HepG2 (cell line): ENCODE measurements around the gene TBXAS1. TPM values are rescaled to one million over a fixed set of nuclear protein-coding genes. Genes with fewer than 3 reads are reported as not detected.

Source experiments
- AGO1 ChIP-seq: fragments of 200-400 bp; formaldehyde crosslinking; IDR thresholded peaks from 2 replicates; pipeline ENCODE4 v1.6.1; 2017; ENCODE audit warnings: mild to moderate bottlenecking, low read depth, low read length, moderate library complexity; ENCODE audit not compliant: poor library complexity, severe bottlenecking
- ASH2L ChIP-seq: fragments of 300-600, 200-600 bp; sonication (generic); IDR thresholded peaks from 2 replicates; pipeline ENCODE4 v1.7.0; 2017; ENCODE audit warnings: low read depth, mild to moderate bottlenecking, moderate library complexity, mixed read lengths, low read length; ENCODE audit not compliant: insufficient read length
- ATF1 ChIP-seq: IDR thresholded peaks from 2 replicates; pipeline ENCODE4 v1.6.1; 2016; ENCODE audit warnings: mild to moderate bottlenecking, control low read depth
- BHLHE40 ChIP-seq: IDR thresholded peaks from 2 replicates; pipeline ENCODE4 v1.6.1; 2011; ENCODE audit warnings: low read length, improper control_type of control experiment
- CBX5 ChIP-seq: sonication (generic); formaldehyde crosslinking; IDR thresholded peaks from 2 replicates; pipeline ENCODE4 v1.4.0; 2020; ENCODE audit warnings: missing genetic modification reagents, borderline replicate concordance
- KDM4B ChIP-seq: sonication (generic); formaldehyde crosslinking; IDR thresholded peaks from 2 replicates; pipeline ENCODE4 v1.4.0; 2020; ENCODE audit warnings: missing genetic modification reagents
- MED8 ChIP-seq: sonication (generic); formaldehyde crosslinking; IDR thresholded peaks from 2 replicates; pipeline ENCODE4 v1.8.1; 2023; ENCODE audit warnings: mild to moderate bottlenecking, missing genetic modification reagents; ENCODE audit not compliant: insufficient replicate concordance
- MTA3 ChIP-seq: sonication (generic); formaldehyde crosslinking; IDR thresholded peaks from 2 replicates; pipeline ENCODE4 v1.4.0; 2020; ENCODE audit warnings: missing genetic modification reagents
- PLRG1 ChIP-seq: fragments of 450-650 bp; conservative IDR thresholded peaks from 2 replicates; pipeline ENCODE4 v1.6.1; 2016
- SRSF4 ChIP-seq: fragments of 200-400 bp; formaldehyde crosslinking; IDR thresholded peaks from one replicate; pipeline ENCODE4 v1.6.1; 2018; ENCODE audit warnings: mild to moderate bottlenecking, low read depth, low read length, moderate library complexity; ENCODE audit not compliant: poor library complexity, severe bottlenecking
- STAT6 ChIP-seq: sonication (generic); formaldehyde crosslinking; IDR thresholded peaks from 2 replicates; pipeline ENCODE4 v1.4.0; 2020; ENCODE audit warnings: missing genetic modification reagents, mild to moderate bottlenecking, borderline replicate concordance
- ZIK1 ChIP-seq: sonication (generic); formaldehyde crosslinking; IDR thresholded peaks from 2 replicates; pipeline ENCODE4 v1.5.0; 2020; ENCODE audit warnings: mild to moderate bottlenecking, low read depth, missing genetic modification reagents, borderline replicate concordance
- ZNF512 ChIP-seq: sonication (generic); formaldehyde crosslinking; IDR thresholded peaks from 2 replicates; pipeline ENCODE4 v1.4.0; 2020; ENCODE audit warnings: mild to moderate bottlenecking, missing genetic modification reagents
- ZNF558 ChIP-seq: sonication (generic); formaldehyde crosslinking; IDR thresholded peaks from 2 replicates; pipeline ENCODE4 v1.9.0; 2022; ENCODE audit warnings: mild to moderate bottlenecking, missing genetic modification reagents, borderline replicate concordance
- ZNF704 ChIP-seq: sonication (generic); formaldehyde crosslinking; IDR thresholded peaks from 2 replicates; pipeline ENCODE4 v1.8.1; 2023; ENCODE audit warnings: mild to moderate bottlenecking, inconsistent platforms, moderate library complexity, missing genetic modification reagents, borderline replicate concordance
- ZNF740 ChIP-seq: sonication (generic); formaldehyde crosslinking; IDR thresholded peaks from 2 replicates; pipeline ENCODE4 v1.4.0; 2020; ENCODE audit warnings: missing genetic modification reagents
- ZNF800 ChIP-seq: sonication (generic); formaldehyde crosslinking; IDR thresholded peaks from 2 replicates; pipeline ENCODE4 v1.4.0; 2020; ENCODE audit warnings: missing genetic modification reagents
- polyA plus RNA-seq, 8 experiments: library from polyadenylated mRNA; depleted of rRNA in 3 of 8; stranded (reverse) in 7 of 8; unstranded in 1 of 8; fragments of >200 nt; fragmentation: Illumina TruSeq in 4 of 8; extraction: Trizol in 4 of 8; gene quantifications; 2 replicates each; pipeline versions ENCODE4 v1.2.1 to v1.2.3, GENCODE V29; 2011 to 2016; ENCODE audit warnings: low read depth in 4 of 8, missing spikeins in 1 of 8, mixed read lengths in 1 of 8; ENCODE audit not compliant: insufficient read depth in 1 of 8
- total RNA-seq, 5 experiments: library from RNA; depleted of rRNA; stranded (reverse); fragments of >200 nt; fragmentation: Illumina TruSeq; extraction: Trizol; gene quantifications; 2 replicates each; pipeline ENCODE4 v1.2.3, GENCODE V29; 2016; ENCODE audit warnings: low read depth in 1 of 5

The TBXAS1 gene
- total and polyA plus RNA-seq, 2 of the 13 experiments (the other 11 are each of a cell fraction or from before 2014, with no cell fraction given): 4.0 to 4.9 TPM

GRCh38 chr7:139976838-139977656, 148.0 kb downstream of the TBXAS1 start (continued):
- TF ChIP-seq ZNF512 (CRISPR knock-in tag) (no peak), CBX5 (CRISPR knock-in tag) (no peak), BHLHE40 (no peak), ZNF740 (no peak), ZNF800 (no peak), ZNF558 (CRISPR knock-in tag) (no peak), ZNF704 (CRISPR knock-in tag) (no peak), ASH2L (no peak), STAT6 (CRISPR knock-in tag) (no peak), MED8 (no peak), ATF1 (CRISPR knock-in tag) (no peak), ZIK1 (CRISPR knock-in tag) (no peak), AGO1 (no peak), MTA3 (CRISPR knock-in tag) (no peak), PLRG1 (no peak), SRSF4 (no peak), KDM4B (CRISPR knock-in tag) (no peak)
